Left lung (tissue), 10 donors: ENCODE measurements around the gene ZNF185. TPM values are rescaled to one million over a fixed set of nuclear protein-coding genes. Genes with fewer than 3 reads are reported as not detected.

Experiments
- ATAC-seq: fragments of 200-7000 bp; cut with Tn5 transposase; one replicate; pipeline ENCODE4 v1.9.1; 2020; ENCODE audit warnings: moderate library complexity
- DNase-seq, 4 donors: peaks; one replicate each; pipeline ENCODE4 v3.0.0-alpha.2; 2013 to 2020
- H3K27ac ChIP-seq, 2 donors: fragments of 200-600 bp; sonication (generic) in 1 of 2; one replicate each; pipeline versions ENCODE4 v1.5.0 to v1.8.0; 2020 to 2021
- H3K27me3 ChIP-seq, 2 donors: fragments of 200-600 bp; sonication (generic) in 1 of 2; one replicate each; pipeline versions ENCODE4 v1.5.0 to v1.8.0; 2020 to 2021
- H3K36me3 ChIP-seq, 2 donors: fragments of 200-600 bp; sonication (generic) in 1 of 2; one replicate each; pipeline versions ENCODE4 v1.5.0 to v1.8.0; 2020 to 2021
- H3K4me1 ChIP-seq, 2 donors: fragments of 200-600 bp; one replicate each; pipeline ENCODE4 v1.8.0; 2021
- H3K4me3 ChIP-seq, 2 donors: fragments of 200-600 bp; sonication (generic) in 1 of 2; one replicate each; pipeline versions ENCODE4 v1.5.0 to v1.8.0; 2020 to 2021; ENCODE audit warnings: mild to moderate bottlenecking in 1 of 2
- H3K9me3 ChIP-seq, 2 donors: fragments of 200-600 bp; sonication (generic) in 1 of 2; one replicate each; pipeline versions ENCODE4 v1.5.0 to v1.8.0; 2020 to 2021
- intact Hi-C, 2 donors: fragments of 100-400 bp; cut with DNase I; formaldehyde crosslinking; loops; one replicate each; pipeline versions ENCODE4 v1.11.2 to v1.14.2; 2022
- polyA plus RNA-seq, 6 donors: library from polyadenylated mRNA; unstranded; fragments of 120-200 nt; gene quantifications; one replicate each; pipeline ENCODE4 v1.2.1, GENCODE V29; 2013; ENCODE audit not compliant: insufficient read length in 6 of 6
- total RNA-seq, 2 donors: library from RNA; stranded (reverse); fragmentation: NEBNext Ultra II Directional; extraction: Animal tissue kit (Norgen Biotek cat#: 25700); gene quantifications; one replicate each; pipeline ENCODE4 v1.2.1, GENCODE V29; 2021
- TF ChIP-seq, protein P1 (sequence below), 2 donors: fragments of 200-600 bp; sonication (generic) in 1 of 2; IDR thresholded peaks; one replicate each; pipeline versions ENCODE4 v1.5.0 to v1.8.0; 2021; ENCODE audit warnings: antibody characterized with exemption in 2 of 2
- donor health status: DM: no; HTN: yes; CAD: no.
- donor health status: DM: no; HTN: no; CAD: no.

Gene ZNF185
- total and polyA plus RNA-seq, 8 donors, result 11.5 to 26.2 (median 20.0) TPM

DNA sequence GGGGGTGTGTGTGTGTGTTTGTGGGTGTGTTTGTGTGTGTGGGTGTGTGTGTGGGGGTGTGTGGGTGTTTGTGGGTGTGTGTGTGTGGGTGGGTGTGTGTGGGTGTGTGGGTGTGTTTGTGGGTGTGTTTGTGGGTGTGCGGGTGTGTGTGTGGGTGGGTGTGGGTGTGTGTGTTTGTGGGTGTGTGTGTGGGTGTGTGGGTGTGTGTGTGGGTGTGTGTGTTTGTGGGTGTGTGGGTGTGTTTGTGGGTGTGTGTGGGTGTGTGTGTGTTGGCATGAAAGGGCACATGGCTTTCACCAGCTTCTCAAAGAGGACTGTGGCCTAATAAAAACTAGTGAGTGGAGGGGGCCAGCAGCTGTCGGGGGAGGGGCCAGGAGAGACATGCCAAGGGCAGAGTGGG, 25.3 kb upstream of the ZNF185 start:
- TF ChIP-seq, protein P1, sequence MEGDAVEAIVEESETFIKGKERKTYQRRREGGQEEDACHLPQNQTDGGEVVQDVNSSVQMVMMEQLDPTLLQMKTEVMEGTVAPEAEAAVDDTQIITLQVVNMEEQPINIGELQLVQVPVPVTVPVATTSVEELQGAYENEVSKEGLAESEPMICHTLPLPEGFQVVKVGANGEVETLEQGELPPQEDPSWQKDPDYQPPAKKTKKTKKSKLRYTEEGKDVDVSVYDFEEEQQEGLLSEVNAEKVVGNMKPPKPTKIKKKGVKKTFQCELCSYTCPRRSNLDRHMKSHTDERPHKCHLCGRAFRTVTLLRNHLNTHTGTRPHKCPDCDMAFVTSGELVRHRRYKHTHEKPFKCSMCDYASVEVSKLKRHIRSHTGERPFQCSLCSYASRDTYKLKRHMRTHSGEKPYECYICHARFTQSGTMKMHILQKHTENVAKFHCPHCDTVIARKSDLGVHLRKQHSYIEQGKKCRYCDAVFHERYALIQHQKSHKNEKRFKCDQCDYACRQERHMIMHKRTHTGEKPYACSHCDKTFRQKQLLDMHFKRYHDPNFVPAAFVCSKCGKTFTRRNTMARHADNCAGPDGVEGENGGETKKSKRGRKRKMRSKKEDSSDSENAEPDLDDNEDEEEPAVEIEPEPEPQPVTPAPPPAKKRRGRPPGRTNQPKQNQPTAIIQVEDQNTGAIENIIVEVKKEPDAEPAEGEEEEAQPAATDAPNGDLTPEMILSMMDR (IDR thresholded peaks at IDR 0.05), result no peak
- Histone ChIP-seq H3K27me3 (no peaks in the 10 kb centered on the region), H3K4me1 (no peaks in the 10 kb centered on the region), H3K4me3 (no peak overlapping the region), H3K27ac (no peak overlapping the region), H3K36me3 (peaks cover 0 to 27% of the 10 kb centered on the region in 2 donors), H3K9me3 (no peaks in the 10 kb centered on the region)
- intact Hi-C loops, result no loop called here
- no peak for ATAC-seq
- DNase-seq, result no peak

DNA sequence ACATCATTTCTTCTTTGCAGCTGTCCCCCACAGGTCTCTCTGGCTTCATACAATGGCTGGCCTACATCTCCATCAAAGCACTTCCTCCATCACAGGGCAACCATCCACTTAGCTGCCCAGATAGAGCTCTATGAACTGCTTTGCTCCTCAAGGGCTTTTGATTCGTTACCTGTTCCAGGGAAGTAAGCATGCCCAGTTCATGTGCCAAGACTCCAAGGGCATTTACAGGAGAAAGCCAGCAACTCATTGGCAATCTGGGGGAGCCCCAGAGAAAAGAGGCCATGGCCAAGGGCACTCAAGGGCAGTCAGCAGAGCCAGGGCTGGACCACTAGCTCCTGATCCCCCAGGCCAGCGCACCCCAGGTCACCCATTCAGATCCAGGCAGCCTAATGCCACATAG, 24.5 kb upstream of the ZNF185 start:
- Histone ChIP-seq H3K4me3 (no peak overlapping the region), H3K9me3 (no peaks in the 10 kb centered on the region), H3K4me1 (no peaks in the 10 kb centered on the region), H3K27me3 (no peaks in the 10 kb centered on the region), H3K27ac (no peak overlapping the region), H3K36me3 (peaks cover 0 to 19% of the 10 kb centered on the region in 2 donors)
- TF ChIP-seq, protein P1 (IDR thresholded peaks at IDR 0.05), result no peak
- intact Hi-C loops, result no loop called here
- no peak for ATAC-seq
- DNase-seq, result no peak

DNA sequence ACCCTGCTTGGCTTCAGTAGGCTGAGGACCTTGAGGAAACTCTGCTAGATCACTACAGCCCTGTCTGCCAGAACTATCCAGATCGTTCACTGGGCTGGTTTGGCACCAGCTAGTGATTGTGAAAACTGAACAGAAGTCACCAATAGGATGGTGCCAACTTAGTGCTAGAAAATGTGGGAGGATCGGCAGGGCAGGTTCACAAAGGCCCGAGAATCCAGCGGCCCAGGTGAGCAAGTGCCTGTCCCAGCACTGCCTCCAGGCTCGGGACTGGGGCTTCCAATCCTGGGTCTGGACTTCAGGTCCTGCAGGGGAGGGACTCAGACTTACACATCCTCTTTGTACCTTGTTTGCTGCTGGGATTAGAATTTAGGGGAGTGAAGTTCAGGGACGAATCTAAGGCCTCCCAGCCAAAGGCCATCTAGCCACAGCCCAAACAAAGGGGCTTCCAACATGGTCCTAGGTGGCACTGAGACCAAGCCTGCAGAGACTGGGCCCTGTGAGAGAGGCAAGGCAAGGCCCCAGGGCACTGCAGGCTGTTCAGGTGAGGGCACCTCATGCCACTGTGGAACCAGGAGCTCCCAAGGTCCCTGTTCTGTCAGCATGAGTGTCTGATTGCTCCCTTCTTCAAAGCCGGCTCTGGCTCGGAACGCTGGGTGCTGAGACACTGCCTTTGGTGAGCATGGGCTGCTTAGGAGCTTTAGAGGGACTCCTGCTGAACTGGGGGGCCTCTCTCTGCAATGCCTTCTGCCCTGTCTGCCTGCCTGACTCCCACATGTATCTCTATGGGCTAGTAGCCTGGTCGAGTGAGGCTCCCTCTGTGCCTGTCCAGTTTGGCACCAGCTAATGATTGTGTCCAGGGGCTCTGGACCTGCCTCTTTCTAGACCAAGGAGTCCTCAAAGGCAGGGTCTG, 20.7 kb upstream of the ZNF185 start:
- intact Hi-C loops, result no loop called here
- Histone ChIP-seq H3K4me3 (no peak overlapping the region), H3K4me1 (no peaks in the 10 kb centered on the region), H3K36me3 (no peaks in the 10 kb centered on the region), H3K9me3 (no peaks in the 10 kb centered on the region), H3K27me3 (no peaks in the 10 kb centered on the region), H3K27ac (no peak overlapping the region)
- TF ChIP-seq, protein P1 (IDR thresholded peaks at IDR 0.05), result no peak
- no peak for ATAC-seq
- DNase-seq, result no peak

- H3K4me1 ChIP-seq, result no peaks in the 10 kb centered on the region
- no peaks in the 10 kb centered on the region for H3K27me3 ChIP-seq
- intact Hi-C loops, result no loop called here
- H3K36me3 ChIP-seq, result no peaks in the 10 kb centered on the region
- DNase-seq (no peak), ATAC-seq (no peak)
- no peaks in the 10 kb centered on the region for H3K9me3 ChIP-seq
- no peak overlapping the region for H3K27ac ChIP-seq
- H3K4me3 ChIP-seq, result no peak overlapping the region
- TF ChIP-seq, protein P1 (IDR thresholded peaks at IDR 0.05), result no peak
These were observed 18.7 kb upstream of the ZNF185 start for GRCh38 chrX:152878976-152879755.

DNA sequence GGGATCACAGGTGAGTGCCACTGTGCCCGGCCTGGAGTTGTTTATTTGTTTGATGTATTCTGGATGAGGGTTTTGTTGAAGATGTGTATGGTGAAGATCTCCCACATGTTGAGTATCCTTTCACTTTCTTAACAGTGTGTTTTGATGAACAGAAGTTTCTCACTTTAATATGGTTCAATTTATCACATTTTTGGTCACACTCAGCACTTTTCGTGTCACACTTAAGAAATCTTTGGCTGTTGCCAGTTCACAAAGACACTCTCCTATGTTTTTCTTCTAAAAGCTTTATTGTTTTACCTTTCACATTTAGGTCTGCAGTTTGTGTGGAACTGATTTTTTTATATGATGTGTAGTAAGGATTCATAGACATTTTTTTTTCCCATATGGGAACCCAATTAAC, 16.6 kb upstream of the ZNF185 start:
- Histone ChIP-seq H3K9me3 (no peaks in the 10 kb centered on the region), H3K4me3 (no peak overlapping the region), H3K36me3 (no peaks in the 10 kb centered on the region), H3K27ac (no peak overlapping the region), H3K4me1 (no peaks in the 10 kb centered on the region), H3K27me3 (no peaks in the 10 kb centered on the region)
- ATAC-seq (no peak), DNase-seq (no peak)
- intact Hi-C loops, result no loop called here
- TF ChIP-seq, protein P1 (IDR thresholded peaks at IDR 0.05), result no peak
